GM12892 (cell line): ENCODE results near the gene CENPW.

Experiments
- POLR2A ChIP-seq: IDR thresholded peaks from 2 replicates; pipeline ENCODE4 v1.6.1; 2011; ENCODE audit warnings: low read depth, low read length, control low read depth
- TAF1 ChIP-seq: IDR thresholded peaks from 2 replicates; pipeline ENCODE4 v1.6.1; 2011; ENCODE audit warnings: low read depth, mild to moderate bottlenecking, control low read depth, low read length, borderline replicate concordance

GRCh38 chr6:126300126-126300525, 39.8 kb upstream of the CENPW start:
- TF ChIP-seq POLR2A (no peak), TAF1 (no peak)
